Endothelial cell (in vitro differentiated cells): ENCODE results near the gene AGBL3. TPM values are rescaled to one million over a fixed set of nuclear protein-coding genes. Genes with fewer than 3 reads are reported as not detected.
A peak's percentile ranks its signal among the peaks of the same experiment; 100 is the strongest.

Source experiments
- DNase-seq: peaks from one replicate; pipeline ENCODE4 v3.0.0; 2021; ENCODE audit warnings: low spot score
- H3K27ac Mint-ChIP-seq: one replicate; pipeline ENCODE4 v1.8.0; 2021; ENCODE audit warnings: mixed read lengths, inconsistent platforms; ENCODE audit not compliant: unreplicated experiment
- H3K27me3 Mint-ChIP-seq: one replicate; pipeline ENCODE4 v1.8.0; 2021; ENCODE audit warnings: mild to moderate bottlenecking, moderate library complexity, mixed read lengths, inconsistent platforms; ENCODE audit not compliant: unreplicated experiment
- H3K36me3 Mint-ChIP-seq: one replicate; pipeline ENCODE4 v1.8.0; 2021; ENCODE audit warnings: mild to moderate bottlenecking, low read depth, mixed read lengths, inconsistent platforms; ENCODE audit not compliant: unreplicated experiment
- H3K4me1 Mint-ChIP-seq: one replicate; pipeline ENCODE4 v1.8.0; 2021; ENCODE audit warnings: mild to moderate bottlenecking, mixed read lengths, inconsistent platforms; ENCODE audit not compliant: unreplicated experiment
- H3K4me3 Mint-ChIP-seq: one replicate; pipeline ENCODE4 v1.8.0; 2021; ENCODE audit warnings: mild to moderate bottlenecking, mixed read lengths, inconsistent platforms; ENCODE audit not compliant: unreplicated experiment
- H3K9me3 Mint-ChIP-seq: one replicate; pipeline ENCODE4 v1.8.0; 2021; ENCODE audit warnings: mixed read lengths, inconsistent platforms; ENCODE audit not compliant: unreplicated experiment
- CTCF ChIP-seq: fragments of 200-600 bp; sonication (generic); IDR thresholded peaks from one replicate; pipeline ENCODE4 v1.5.0; 2021; ENCODE audit warnings: antibody characterized with exemption; ENCODE audit not compliant: unreplicated experiment
- total RNA-seq: library from RNA; stranded (reverse); fragmentation: NEBNext Ultra II Directional; extraction: Animal tissue kit (Norgen Biotek cat#: 25700); gene quantifications from one replicate; pipeline ENCODE4 v1.2.1, GENCODE V29; 2021; ENCODE audit not compliant: unreplicated experiment

AGBL3 gene
- total RNA-seq, 1 donor from 2014 or later, result 3.0 TPM

- H3K4me1 Mint-ChIP-seq, result peaks cover 28% of the 10 kb centered on the region
- peak overlapping the region; percentile 1 for H3K27ac Mint-ChIP-seq
Observed at GRCh38 chr7:135159359-135160085, 173.2 kb downstream of the AGBL3 start.

GRCh38 chr7:135160098-135160857 lies 174.0 kb downstream of the AGBL3 start:
- peaks cover 28% of the 10 kb centered on the region for H3K4me1 Mint-ChIP-seq
- peaks cover 30% of the 10 kb centered on the region for H3K36me3 Mint-ChIP-seq
- peak overlapping the region; percentile 23 for H3K4me3 Mint-ChIP-seq
- TF ChIP-seq CTCF, result no peak
- peaks cover 6% of the 10 kb centered on the region for H3K9me3 Mint-ChIP-seq
- no peak for DNase-seq
- peaks cover 8% of the 10 kb centered on the region for H3K27me3 Mint-ChIP-seq
- H3K27ac Mint-ChIP-seq, result peak overlapping the region; percentile 86

More at GRCh38 chr7:135159359-135160085, 173.2 kb downstream of the AGBL3 start:
- Mint-ChIP-seq H3K9me3 (peaks cover 6% of the 10 kb centered on the region), H3K36me3 (peaks cover 24% of the 10 kb centered on the region), H3K27me3 (peaks cover 8% of the 10 kb centered on the region), H3K4me3 (no peak overlapping the region)
- no peak for DNase-seq
- no peak for TF ChIP-seq CTCF

- peaks cover 28% of the 10 kb centered on the region for H3K4me1 Mint-ChIP-seq
- H3K9me3 Mint-ChIP-seq, result peaks cover 6% of the 10 kb centered on the region
- no peak for DNase-seq
- H3K36me3 Mint-ChIP-seq, result peaks cover 37% of the 10 kb centered on the region
- peak overlapping the region; percentile 23 for H3K4me3 Mint-ChIP-seq
- TF ChIP-seq CTCF, result no peak
- peak overlapping the region; percentile 86 for H3K27ac Mint-ChIP-seq
- H3K27me3 Mint-ChIP-seq, result peaks cover 11% of the 10 kb centered on the region
Observed at GRCh38 chr7:135160858-135161653, 174.7 kb downstream of the AGBL3 start.

GRCh38 chr7:135161669-135162068 lies 175.4 kb downstream of the AGBL3 start:
- H3K27me3 Mint-ChIP-seq, result peaks cover 12% of the 10 kb centered on the region
- no peak for TF ChIP-seq CTCF
- DNase-seq, result no peak
- H3K4me1 Mint-ChIP-seq, result peaks cover 32% of the 10 kb centered on the region
- H3K9me3 Mint-ChIP-seq, result peaks cover 6% of the 10 kb centered on the region
- H3K36me3 Mint-ChIP-seq, result peaks cover 44% of the 10 kb centered on the region
- H3K4me3 Mint-ChIP-seq, result no peak overlapping the region
- peak overlapping the region; percentile 86 for H3K27ac Mint-ChIP-seq
